SK-N-SH (cell line): Measurements from ENCODE around the gene SNX10.

Experiments
- MXI1 ChIP-seq: IDR thresholded peaks from 2 replicates; pipeline ENCODE4 v1.6.1; 2012; ENCODE audit warnings: mild to moderate bottlenecking, low read depth, low read length, improper control_type of control experiment
- TF ChIP-seq, protein P1 (sequence below): IDR thresholded peaks from 2 replicates; pipeline ENCODE4 v1.6.1; 2012; ENCODE audit warnings: mild to moderate bottlenecking, low read depth, low read length, moderate library complexity

DNA sequence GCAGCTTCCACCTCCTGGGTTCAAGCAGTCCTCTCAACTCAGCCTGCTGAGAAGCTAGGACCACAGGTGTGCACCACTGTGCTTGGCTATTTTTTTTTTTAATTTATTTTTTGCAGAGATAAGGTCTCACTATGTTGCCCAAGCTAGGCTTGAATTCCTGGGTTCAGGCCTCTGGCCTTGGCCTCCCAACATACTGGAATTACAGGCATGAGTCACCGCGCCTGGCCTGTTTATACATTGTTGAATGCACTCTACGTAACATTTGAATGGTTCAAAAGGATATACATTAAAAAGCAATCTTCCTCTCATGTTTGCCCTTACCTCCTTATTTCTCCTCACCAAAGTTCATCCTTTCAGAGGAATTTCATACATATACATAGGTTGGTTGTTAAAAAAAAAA lies 7.2 kb upstream of the SNX10 start:
- TF ChIP-seq, protein P1, sequence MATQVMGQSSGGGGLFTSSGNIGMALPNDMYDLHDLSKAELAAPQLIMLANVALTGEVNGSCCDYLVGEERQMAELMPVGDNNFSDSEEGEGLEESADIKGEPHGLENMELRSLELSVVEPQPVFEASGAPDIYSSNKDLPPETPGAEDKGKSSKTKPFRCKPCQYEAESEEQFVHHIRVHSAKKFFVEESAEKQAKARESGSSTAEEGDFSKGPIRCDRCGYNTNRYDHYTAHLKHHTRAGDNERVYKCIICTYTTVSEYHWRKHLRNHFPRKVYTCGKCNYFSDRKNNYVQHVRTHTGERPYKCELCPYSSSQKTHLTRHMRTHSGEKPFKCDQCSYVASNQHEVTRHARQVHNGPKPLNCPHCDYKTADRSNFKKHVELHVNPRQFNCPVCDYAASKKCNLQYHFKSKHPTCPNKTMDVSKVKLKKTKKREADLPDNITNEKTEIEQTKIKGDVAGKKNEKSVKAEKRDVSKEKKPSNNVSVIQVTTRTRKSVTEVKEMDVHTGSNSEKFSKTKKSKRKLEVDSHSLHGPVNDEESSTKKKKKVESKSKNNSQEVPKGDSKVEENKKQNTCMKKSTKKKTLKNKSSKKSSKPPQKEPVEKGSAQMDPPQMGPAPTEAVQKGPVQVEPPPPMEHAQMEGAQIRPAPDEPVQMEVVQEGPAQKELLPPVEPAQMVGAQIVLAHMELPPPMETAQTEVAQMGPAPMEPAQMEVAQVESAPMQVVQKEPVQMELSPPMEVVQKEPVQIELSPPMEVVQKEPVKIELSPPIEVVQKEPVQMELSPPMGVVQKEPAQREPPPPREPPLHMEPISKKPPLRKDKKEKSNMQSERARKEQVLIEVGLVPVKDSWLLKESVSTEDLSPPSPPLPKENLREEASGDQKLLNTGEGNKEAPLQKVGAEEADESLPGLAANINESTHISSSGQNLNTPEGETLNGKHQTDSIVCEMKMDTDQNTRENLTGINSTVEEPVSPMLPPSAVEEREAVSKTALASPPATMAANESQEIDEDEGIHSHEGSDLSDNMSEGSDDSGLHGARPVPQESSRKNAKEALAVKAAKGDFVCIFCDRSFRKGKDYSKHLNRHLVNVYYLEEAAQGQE, result no peak
- TF ChIP-seq MXI1, result no peak
